Left renal cortex interstitium (tissue), 4 donors: ENCODE results near the gene SNCG. TPM values are rescaled to one million over a fixed set of nuclear protein-coding genes. Genes with fewer than 3 reads are reported as not detected.
"Not testable (repeated sequence)": the region's sequence is repeated elsewhere in the genome, so short reads cannot be mapped to it uniquely, and the experiment has no call there.

Experiments
- DNase-seq, 4 donors: peaks; one replicate each; pipeline ENCODE4 v3.0.0-alpha.2; 2013; ENCODE audit warnings: low read depth in 4 of 4, low spot score in 2 of 4, missing footprints in 1 of 4
- polyA plus RNA-seq, 4 donors: library from polyadenylated mRNA; unstranded; fragments of 120-200 nt; gene quantifications; one replicate each; pipeline ENCODE4 v1.2.1, GENCODE V29; 2013; ENCODE audit not compliant: insufficient read length in 4 of 4

SNCG gene
- polyA plus RNA-seq, 4 donors = 14.5 to 29.7 (median 20.4) TPM

DNA sequence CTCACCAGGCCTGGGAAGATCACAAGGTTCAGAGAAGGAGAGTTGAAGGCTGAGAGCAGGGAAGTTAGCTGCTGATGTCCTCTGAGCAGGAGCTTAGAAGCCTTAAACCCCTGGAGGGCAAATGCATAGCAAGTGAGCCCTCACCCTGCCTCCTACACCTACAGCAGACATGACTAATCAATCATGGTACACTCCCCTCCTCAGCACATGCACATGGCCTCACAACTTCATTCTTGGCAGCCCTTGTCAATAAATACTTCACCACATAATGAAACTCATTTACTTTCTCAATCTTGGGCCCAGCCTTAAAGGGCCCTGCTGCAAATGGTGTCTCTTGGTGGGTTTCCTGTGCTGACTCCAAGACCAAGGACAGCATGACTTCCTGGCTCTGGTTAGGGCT, 13.9 kb upstream of the SNCG start:
- no peak for DNase-seq

DNA sequence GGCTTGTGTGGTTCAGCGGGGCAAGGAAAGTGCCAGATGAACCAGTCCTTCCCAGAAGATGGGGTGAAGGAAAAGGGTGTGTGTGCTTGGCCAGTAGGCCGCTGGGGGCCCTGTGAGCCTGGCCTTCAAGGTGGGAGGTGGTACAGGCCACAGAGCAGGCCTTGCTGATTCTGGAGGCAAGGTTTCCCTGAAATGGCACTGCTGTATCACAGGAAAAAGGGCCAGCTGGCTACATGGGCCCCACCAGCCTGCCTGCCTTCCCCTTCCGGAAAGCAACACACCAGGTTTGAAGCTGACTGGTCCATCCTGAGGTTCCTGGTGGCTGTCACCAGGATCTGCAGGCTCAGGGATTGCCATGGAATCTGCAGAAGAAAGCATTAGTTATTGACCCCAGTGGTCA, 13.5 kb upstream of the SNCG start:
- DNase-seq = no peak

DNA sequence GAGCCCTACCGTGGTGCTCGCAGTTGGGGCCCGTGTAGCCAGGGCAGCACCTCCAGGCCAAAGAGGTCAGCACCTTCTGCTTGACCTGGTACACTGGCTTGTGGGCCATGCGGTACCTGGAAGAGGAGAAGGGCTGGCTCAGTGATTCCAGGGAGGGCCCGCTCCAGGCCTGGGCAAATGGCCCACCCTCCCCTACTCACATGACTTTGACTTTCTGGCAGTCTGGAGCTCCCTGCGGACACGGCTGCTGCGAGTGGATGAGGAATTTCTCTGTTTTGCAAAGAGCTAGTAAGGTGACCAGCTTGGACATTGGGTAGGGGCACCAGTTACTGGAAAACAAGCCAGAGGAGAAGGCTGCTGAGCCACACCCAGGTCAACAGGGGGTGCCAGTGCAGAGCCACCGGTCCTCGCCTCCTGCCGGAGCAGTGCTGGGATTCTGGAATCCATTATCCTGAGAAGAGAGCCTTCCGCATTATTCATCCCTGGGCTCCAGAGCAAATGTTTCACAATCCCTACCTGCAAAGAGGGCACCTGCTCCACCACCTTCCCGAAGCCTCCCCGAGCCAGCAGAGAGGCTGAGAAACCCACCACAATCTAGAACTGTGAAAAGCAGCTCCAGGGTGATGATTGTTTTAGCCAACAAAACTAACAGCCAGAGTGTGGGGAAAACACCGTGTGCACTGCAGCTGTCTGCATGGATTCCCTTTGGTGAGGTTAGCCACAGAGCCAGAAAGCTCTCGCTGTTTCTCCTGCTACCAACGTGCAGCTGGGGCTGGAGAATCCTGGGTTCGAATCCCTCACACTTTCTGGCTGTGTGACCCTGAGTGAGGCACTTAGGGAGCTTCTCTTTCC, 12.8 kb upstream of the SNCG start:
- DNase-seq = no peak

DNA sequence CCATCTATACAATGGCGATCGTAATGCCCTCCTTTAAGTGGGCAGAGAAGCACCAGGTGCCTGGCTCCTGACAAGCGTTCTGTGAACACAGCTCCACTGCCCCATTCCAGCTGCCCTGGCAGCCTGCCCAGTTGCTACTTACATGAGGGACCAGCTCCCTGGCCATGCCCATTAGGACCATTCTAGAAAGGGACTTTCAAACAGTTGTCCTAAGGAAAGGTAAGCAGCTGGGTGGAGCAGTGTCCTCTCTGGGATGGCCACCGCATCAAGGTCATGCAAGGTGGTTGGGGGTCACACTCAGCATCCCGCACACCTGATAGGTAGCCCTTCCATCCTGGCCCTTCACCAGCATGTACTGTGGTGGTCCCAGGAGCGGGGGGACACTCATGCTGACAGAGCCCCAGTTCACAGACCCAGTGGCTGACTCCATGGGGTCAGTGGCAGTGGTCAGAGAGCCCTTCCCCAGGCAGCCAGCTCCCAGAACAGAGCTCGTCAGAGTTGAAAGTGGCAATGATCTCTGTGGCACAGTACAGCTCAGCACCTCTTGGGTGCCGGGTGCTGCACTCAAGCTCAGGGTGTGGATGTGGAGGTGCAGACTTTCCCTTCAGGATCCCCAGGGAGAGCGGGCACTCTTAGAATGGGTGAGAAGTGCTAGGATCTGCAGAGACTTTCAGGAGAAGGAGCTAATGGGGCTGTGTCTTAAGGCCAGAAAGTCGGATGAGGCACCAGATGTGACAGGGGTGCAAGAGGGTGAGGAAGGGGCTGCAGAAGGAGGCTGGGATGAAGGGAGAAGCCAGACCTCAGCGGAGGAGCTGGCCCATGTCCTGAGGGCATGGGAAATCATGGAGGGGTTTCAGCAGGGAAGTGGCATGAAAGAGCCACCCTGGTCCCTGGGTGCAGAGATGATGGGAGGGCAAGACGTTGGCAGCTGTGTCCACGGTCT, 11.9 kb upstream of the SNCG start:
- no peak for DNase-seq

DNA sequence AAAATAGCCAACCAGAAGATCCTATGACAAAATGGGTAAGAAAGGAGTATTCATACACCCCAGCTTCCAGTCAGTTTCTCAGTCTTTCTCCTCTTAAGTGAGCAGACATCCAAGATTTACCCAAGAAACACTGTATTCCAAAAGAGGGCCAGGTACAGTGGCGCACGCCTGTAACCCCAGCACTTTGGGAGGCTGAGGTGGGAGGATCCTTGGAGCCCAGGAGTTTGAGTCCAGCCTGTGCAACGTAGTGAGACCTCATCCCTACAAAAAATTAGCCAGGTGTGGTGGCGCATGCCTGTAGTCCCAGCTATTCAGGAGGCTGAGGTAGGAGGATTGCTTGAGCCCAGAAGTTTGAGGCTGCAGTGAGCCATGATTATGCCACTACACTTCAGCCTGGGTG, 10.6 kb upstream of the SNCG start:
- DNase-seq = not testable (repeated sequence)

DNA sequence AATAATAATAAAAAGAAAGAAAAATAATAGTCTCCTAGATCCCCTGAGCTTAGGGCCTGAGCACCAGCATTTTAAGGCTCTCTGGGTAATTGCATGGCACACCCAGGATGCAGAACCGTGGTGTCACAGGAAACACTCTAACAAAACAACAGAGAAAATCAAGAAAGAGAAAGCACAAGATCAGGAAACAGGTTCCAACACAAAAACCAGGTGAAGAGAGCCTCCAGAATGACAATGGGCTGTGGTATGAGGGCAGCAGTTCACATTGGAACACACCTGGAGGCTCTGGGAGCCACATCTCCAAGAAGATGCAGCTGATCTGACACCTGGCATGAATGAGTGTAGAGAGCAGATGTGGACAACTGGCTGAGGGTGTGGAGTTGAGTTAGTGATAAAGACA, 8.1 kb upstream of the SNCG start:
- no peak for DNase-seq

DNA sequence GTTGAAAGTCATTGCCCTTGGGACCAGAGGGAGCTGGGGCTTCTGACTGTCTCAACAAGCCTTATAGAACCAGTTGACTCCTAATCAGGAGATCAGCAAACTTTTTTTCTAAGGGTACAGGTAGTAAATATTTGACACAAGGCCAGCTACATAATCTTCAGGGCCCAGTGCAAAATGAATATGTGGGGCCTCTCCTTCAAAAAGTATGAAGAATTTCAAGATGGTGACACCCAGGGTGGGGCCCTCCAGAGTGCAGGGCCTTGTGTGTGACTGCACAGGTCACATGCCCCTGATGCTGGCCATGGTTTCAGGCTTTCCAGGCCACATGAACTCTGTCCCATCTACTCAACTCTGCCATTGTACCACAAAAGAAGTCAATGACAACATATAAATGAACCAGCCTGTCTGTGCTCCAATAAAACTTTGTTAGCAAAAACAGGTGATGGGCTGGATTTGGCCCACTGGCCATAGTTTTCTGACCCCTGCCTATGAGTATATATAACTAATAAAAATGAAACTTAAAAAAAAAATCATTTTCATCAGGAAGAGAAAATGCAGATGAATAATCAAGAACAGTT, 7.1 kb upstream of the SNCG start:
- no peak for DNase-seq

DNA sequence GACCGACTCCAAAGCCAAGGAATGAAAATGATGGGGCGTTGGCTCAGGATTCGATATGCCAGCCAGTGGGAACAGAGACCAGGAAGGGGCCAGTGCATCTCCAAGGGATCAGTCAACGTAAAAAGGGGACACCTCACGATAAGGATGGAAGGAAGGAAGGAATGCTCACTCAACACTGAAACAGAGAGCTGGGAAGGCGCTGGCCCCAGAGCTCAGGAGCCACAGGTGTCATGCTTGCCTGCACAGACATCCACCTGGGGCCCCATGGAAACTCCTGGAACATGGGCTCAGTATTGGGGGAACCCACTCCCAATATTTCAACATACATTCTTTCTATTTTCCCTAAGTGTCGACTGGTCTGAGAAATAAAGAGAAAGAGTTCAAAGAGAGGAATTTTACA, 6.3 kb upstream of the SNCG start:
- no peak for DNase-seq

DNA sequence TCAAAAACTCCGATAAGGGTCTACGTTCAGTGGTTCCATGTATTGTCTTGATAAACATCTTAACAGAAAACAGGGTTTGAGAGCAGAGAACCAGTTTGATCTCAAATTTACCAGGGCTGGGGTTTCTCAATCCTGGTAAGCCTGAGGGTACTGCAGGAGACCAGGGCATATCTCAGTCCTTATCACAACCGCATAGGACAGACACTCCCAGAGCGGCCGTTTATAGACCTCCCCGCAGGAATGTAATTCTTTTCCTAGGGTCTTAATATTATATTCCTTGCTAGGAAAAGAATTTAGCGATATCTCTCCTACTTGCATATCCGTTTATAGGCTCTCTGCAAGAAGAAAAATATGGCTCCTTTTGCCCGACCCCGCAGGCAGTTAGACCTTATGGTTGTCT, 5.7 kb upstream of the SNCG start:
- DNase-seq = not testable (repeated sequence)

DNA sequence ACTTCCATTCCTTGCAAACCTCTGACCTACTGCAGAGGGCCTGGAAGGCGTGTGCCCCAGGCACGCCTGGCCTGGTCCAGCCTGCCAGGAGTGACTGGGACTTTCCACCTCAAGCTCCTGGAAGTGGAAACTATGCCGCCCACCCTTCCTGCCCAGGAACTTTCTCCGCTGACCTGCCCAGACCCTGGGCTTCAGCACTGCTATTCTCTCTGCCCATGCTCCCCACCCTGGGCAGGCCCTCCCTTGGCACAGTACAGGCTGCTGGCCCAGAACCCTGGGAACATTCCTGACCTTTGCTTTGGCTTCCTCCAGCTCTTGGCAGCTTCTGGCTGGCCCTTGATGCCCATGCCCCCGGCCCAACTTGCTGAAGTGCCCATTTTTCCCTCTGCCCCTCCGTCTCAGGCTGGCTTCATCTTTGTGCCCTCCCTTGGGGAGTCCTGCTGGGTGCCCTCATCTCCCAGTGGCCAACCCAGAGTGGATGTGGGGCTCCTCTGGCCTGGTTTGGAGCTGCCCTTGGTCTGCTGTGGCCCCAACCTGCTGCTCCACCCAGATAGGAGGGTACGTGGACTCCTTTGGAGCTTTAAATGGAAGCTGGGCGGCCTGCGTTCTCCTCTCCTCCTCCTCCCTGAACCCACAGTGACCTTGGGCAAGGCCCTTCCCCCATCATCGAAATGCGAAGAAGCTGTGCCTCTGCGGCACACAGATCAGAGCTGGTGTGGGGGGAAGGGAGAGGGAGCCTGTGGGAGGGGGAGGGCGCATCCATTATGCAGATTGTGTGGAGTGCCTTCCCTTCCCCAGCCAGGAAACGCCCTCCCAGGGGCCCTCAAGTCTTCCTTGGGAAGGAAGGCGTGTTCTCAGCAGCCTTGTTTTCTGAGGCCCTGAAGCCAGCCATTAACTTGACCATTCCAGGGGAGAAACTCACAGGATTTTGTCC, 4.4 kb upstream of the SNCG start:
- DNase-seq = no peak

DNA sequence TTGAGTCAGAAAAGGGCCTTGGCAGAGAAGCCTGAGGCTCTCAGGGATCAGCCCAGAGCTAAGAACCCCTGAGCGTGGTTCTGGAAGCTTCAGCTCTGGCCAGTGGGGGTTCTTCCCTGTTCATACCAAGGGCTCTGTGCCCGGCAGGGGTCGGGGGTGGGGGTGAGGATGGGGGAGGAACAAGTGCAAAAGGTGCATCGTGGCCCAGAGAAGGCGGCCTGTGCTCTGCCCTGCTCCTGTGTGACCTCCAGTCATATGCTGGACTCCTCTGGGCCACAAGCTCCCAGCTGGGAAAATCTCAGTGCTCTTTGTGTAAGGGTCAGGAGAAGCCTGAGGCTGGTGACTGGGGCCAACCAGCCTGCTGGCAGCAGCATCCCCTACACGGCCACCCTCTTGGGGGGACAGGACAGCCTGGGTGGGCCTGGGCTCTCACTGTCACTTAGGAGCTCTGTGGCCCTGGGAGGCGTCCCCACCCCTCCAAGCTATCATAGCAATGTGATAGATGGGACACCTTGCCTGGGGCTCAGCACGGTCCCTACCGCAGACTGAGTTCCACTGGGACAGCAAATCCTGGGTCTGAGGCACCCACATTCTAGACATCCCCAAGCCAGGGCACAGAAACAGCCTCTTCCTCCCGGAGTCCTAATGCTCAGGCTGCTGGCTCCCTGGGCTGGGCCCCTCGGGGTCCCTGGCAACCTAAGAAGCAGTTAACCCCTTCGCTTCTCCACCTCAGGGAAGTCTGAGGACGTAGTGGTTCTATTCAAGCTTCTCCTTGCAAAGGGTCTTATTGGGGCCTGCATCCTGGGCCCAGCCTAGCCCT, 3.5 kb upstream of the SNCG start:
- no peak for DNase-seq

DNA sequence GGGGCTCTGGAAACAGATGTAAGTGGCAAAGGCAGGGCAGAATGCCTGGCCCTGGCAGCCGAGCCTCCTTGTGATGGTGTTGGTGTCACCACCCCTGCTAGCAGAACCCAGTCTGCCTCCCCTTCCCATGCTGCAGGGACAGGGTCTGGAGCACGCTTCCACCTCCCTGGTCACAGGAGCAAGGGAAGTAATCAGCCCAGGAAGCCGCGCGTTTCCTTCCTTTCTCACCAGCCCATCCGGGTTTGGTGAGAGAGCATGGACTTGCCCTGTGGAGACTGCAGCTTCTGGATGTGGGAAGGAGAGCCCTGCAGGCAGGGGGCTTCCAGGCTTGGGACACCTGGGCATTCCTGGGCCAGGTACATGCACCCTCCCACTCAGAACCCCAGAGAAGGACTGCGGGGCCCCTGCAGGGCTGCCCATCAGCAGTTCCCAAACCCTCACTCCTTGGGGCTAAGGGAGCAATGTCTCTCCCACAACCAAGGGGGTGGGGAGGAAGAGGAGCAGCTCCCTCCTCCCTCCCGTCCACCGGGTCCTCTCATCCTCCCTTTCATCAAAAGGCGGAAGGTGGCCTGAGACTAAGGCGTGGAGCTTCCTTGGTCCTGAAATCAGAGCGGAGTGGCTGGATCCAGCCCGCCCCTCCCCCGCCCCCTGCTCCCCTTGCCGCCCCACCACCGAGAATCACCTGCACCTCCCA, 2.8 kb upstream of the SNCG start:
- DNase-seq = no peak

DNA sequence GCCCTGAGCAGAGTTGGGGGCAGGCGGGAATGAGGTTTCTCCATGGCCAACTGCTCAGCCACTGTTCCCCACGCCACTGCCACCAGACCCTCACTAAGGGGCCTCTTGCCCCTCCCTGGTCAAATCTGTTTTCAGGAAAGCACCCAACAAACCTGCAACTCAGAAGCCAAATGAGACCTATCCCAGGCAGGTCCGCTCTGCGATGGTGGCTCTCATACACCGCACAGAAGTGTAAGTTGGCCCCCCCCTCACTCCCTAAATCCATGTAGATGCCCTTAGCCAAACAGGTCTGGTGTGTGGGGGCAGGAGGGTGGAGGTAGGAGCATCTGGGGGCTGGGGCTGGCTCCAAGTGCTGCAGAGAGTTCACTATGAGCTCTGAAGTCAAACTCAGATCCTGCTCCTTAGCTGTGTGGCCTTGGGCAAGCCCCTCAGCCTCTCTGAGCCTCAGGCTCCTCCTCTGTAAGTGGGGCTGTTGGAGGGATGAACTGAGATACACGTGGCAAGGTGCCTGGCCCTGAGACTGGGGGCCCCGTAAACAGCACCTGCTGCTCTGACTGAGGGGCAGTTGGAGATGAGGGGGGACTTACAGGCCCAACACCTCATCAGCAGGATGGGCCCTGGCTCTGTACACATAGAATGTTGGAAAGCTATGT, 2.1 kb upstream of the SNCG start:
- no peak for DNase-seq

DNA sequence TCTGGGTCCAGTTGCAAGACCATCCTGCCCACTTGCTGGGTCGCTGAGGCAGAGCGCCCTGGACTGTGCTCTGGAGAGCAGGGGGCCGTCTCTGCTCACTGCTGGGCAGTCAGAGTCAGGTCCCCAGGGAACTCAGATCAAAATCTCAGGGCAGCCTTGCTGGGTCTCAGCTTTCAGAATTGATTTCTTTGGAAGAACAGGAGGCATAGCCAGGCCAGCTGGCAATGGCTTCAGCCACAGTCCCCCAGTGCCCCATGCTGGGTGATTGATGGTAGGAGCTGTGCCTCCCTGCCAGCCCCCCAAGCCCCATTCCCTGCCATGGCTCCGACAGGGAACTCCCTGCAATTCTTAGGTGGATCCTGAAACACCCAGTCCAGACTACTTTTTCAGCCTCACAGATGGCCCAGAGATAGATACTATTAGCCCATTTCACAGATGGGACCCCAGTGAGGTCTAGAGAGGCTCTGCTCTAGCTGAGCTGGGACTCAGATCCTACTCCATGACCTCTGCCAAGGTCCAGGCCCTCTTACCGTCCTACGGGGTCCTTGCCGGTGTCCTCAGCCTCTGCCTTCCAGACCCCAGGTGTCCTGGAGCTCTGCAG, 1.5 kb upstream of the SNCG start:
- no peak for DNase-seq

DNA sequence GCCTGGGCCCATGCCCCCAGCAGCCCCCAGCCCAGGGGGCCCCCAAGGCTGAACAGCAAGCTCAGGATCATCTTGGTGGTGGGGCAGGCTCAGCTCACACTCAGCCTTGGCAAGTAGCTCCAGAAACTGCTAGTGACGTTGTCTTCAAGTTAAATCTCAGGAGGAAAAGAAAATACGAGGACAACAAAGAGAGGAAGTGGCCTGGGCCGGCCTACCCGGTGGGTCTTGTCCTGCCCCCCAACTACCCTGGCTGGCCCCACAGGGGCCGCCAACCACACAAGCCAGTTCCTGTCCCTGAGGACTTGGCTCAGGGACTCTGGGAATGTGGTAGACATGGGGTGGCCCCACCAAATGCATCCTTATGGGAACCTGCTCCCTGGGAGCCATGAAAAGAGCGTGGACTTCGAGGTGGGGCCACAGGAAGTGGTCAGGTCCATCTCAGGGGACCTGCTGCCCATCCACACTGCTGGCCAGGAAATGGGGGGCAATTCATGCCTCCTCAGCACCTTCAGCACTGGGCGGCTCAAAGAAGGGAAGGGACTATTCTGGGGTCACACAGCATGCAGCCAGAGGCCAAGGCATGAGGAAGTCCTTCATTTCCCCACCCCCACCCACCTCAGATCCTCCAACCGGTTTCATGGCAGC, 806 bp upstream of the SNCG start, which contains the start of gene MMRN2:
Gene MMRN2, minus strand, starts transcription at position 145 of the 645 bp plus-strand sequence. Its CDS starts 74 bp downstream, at position 71.
- DNase-seq = no peak

DNA sequence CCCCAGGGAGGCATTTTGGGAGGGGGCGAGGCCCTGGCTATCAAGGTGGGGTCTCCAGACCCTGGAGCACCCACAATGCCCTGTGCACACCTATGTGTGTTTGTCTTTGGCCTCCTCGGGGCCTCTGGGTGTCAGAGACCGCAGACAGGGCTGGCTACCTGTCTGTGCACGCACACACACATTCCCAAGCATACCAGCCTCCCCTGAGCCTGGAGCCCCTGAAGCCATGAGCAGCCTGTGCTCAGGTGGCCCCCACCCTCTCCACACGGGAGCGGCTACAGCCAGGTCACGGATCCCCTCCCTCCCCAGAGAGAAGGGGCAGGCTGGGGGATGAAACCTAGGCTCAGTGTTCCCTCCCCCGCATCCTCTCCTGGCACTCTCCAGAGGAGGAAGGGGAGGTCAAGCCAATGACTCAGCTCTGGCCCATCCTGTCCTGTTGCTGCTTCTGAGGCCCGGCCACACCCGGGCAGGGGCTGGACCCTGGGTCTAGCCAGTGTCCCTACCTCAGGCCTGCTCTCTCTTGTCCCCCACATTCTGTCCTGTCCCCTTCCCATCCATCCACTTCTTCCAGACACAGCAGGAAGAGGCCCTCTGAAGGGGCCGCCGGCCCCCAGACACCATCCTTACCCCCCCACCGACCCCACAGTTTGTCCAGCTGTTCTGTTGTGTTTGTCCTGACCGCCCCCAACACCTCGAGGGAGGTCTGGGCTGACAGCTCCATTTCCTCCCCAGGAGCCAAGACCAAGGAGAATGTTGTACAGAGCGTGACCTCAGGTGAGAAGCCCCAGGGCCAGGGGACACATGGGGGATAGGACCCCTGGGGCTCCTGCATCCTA, 720 bp downstream of the SNCG start:
- no peak for DNase-seq

DNA sequence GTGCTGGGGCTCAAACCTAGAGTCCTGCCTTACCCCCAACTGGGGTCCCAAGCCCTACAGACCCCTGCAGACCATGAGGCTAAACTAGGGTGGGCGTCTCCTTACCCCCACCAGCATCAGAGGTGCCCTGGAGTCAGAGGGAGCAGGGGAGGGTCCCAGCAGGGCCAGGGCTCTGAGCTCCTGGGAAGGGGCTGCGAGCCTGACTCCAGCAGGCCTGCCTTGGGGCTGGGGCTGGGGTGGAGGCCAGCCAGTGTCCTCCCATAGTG, 1.3 kb downstream of the SNCG start:
- DNase-seq = no peak
